Measurements from ENCODE around the gene HTT.
A peak's percentile ranks its signal among the peaks of the same experiment; 100 is the strongest.

HTT gene

DNA sequence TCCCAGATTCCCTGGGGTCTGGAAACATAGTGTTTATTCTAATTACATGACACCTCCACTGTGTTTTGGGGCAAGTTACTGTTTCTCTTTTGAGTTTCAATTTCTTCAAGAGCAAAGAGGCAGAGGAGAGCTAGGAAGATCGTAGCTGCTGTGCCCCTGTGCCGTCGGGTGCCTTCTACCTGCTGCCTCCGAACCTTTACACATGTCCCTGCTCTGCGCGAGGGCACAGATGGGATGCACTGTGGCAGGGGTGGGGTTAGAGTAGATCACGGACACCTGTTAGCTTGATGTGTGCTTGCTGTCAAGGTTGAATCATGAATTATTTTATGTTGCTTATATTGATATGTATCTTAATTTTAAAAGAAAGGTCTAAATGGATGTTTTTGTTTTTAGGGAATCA lies 103.4 kb downstream of the HTT start:
- no peak for DNase-seq

- no peak for DNase-seq
These were observed 103.9 kb downstream of the HTT start for GRCh38 chr4:3178351-3178750.

DNA sequence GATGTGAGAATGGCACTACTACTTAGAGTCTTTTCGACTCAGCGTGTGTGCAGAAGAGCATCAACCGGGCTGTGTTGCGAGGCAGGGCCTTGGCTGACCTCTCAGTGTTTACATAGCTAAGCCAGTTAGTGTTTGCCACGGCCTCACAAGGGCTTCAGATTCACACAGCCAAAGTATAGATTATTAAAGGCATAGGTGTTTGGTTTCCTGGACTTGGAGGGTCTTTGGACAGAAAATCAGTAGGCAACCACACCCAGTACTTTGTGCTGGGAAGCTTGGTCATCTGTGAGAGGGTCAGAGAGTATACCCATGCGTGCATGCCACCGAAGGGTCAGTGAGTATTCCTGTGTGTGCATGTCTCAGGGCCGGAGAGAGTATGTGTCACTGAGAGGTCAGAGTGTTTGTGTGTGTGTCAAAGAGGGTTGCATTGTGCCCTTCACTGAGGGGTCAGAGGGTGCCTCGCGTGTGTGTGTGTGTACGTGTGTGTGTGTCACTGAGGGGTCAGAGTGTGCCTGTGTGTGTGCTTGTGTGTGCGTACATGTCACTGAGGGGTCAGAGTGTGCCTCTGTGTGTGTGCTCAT lies 104.7 kb downstream of the HTT start:
- no peak for DNase-seq

DNA sequence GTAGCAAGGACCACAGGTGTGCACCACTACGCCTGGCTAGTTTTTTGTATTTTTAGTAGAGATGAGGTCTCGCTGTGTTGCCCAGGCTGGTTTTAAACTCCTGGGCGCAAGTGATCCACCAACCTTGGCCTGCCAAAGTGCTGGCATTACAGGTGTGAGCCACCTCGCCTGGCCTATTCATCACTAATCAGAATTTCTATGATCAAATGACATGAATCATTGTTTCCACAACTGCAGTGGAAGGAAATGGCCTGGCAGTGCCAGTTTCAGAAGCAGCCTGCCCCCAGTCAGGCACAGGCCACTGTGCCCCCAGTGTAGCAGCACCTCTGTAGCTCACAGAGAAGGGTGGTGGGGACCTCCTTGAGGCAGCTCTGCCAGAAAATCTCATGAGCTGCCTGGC lies 108.5 kb downstream of the HTT start:
- no peak for DNase-seq

GRCh38 chr4:3184725-3185124 lies 110.2 kb downstream of the HTT start:
- no peak for DNase-seq

DNA sequence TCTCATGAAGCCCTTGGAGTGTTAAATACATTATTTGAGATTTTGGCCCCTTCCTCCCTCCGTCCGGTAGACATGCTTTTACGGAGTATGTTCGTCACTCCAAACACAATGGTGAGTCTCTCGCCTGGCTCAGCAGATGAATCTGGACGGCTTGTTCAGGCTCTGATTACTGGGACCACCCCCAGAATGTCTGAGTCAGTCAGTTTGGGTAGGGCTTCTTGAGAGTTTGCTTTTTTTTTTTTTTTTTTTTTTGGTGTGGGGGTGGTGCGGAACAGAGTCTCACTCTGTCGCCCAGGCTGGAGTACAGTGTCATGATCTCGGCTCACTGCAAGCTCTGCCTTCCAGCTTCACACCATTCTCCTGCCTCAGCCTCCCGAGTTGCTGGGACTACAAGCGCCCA lies 112.1 kb downstream of the HTT start:
- no peak for DNase-seq

DNA sequence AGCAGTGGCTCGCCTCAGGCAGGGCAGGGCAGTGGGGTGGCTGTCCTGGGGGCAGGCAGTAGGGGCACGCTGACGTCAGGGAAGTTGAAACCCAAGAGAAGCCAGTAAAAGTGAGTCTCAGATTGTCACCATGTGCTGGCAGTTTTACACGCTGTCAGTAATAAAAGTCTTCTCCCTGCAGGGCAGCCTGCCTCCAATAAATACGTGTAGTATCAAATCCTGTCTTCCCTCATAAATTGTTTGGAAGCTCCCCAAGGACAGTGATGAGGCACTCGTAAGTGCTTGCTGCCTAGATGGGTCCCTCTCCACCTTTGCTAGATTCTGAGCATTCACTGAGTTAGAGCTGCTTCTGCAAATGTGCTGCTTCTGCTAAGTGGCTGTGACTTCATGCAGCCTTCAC lies 113.6 kb downstream of the HTT start:
- no peak for DNase-seq

DNA sequence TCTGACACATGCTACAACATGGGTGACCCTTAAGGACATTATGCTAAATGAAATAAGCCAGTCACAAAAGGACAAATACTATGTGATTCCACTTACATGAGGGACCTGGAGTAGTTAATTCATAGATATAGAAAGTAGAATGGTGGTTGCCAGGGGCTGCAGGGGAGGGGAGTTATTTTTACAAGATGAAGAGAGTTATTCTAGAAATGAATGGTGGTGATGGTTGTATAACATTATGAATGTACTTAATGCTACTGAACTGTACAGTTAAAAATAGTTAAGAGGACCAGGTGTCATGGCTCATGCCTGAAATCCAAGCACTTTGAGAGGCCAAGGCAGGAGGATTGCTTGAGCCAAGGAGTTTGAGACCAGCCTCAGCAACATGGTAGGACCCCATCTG lies 115.0 kb downstream of the HTT start:
- no peak for DNase-seq

GRCh38 chr4:3190549-3190948 lies 116.1 kb downstream of the HTT start:
- no peak for DNase-seq

DNA sequence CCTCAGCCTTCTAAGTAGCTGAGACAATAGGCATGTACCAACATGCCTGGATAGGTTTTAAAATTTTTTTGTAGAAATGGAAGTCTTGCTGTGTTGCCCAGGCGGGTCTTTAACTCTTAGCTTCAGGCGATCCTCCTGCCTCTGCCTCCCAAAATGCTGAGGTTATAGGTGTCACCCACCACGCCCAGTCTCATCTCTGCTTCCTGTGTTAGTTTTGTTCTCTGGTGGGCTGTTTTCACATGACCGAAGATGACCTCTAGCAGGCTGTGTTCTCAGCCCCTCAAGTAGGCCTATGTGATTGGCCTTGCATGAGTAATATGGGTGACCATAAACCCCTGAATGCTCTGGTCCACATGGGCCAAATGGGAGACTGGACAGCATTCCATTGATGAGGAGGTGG lies 117.7 kb downstream of the HTT start:
- DNase-seq = no peak

DNA sequence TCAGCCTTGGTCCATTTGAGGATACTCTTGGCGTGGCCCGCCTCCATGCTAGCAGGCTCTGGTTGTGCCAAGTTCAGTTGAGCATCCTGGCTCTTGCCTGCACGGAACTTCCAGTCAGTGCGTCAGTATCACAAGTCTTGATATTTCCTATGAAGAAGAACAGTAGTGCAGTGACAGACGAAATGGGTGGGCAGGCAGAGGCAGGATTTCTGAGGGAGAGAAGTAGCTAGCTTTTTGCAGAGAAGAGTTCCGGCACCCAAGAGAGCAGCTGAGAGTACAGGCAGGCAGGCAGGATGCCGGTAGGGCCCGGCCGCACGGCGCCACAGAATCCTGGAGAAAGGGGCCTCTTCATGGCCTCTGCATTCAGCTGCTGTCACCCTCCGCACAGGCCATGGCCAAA lies 118.3 kb downstream of the HTT start:
- no peak for DNase-seq

GRCh38 chr4:3193531-3194203 lies 119.2 kb downstream of the HTT start:
- peak; percentile 53 for DNase-seq

DNA sequence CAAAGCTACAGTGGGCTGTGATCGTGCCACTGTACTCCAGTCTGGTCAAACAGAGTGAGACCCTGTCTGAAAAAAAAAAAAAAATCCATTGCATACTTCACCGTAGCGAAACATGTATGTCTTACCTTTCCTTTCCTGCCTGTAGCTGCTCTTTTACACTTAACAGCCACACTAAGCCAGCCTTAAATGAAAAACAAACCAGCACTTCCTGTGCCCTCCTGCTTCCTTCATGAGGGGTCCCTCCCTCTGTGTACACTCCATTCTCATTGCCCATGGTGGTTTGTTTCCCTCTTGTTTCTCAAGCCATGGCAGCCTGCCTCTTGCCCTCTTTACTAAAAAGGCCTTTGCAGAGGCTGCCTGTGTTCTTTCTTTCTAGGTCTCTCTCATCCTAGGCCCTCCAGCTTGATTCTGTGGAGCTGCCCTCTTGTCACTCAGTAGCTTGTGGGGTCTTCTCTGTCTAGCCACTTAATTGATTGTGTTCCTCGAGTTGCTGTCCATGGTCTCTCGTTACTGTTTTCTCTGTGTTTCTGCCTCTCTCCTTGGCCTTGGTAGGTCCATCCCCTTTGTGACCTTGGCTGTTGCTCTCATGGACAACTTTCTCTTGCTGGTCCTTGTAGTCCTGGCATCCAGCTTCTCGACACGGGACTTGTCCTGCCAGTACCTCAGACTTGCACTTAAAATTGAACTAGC lies 122.3 kb downstream of the HTT start:
- DNase-seq = no peak

- DNase-seq = no peak
These were observed 123.1 kb downstream of the HTT start for GRCh38 chr4:3197366-3198105.

DNA sequence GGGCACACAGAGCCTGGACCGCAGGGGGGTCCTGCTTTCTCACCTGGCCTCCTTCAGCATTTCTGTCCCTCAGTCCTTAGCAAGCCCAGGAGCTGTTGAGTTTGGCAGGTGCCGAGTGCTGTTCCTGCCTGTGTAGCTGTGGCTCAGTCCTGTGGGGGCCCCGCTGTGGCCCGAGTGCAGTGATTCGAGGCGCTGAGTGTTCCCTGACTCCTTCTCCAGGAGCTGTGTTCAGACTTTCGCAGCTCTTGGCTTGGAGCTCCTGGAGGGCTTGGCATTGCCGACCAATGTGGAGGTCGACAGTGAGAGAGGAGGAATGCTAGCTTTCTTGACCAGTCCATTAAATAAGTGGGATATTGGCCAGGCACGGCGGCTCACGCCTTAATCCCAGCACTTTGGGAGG lies 124.4 kb downstream of the HTT start:
- no peak for DNase-seq

DNA sequence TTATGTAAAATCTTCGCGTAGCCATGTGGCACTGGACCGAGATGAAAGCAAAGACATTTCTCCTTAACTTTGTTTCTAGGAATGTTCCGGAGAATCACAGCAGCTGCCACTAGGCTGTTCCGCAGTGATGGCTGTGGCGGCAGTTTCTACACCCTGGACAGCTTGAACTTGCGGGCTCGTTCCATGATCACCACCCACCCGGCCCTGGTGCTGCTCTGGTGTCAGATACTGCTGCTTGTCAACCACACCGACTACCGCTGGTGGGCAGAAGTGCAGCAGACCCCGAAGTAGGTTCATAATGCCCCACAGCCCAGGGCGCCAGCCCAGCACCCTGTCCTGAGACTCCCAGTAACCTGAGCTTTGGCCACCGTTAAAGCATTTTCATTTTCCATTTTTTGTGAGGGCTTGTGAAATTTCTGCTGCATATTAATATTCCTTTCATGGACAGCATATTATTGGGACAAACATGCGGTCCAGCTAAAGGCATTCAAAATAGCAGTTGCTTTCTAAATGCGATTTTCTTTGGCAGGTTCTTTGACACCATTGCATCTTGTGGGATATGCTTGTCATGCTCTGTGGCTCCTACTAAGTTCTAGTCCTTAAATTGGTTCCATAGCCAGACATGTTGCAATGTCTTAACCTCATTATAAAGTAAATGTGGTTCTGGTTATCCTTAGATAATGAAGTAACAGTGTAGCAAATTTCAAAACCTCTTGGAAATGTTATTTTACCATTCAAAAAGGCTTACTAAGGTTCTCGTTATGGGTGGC lies 125.4 kb downstream of the HTT start:
- no peak for DNase-seq

DNA sequence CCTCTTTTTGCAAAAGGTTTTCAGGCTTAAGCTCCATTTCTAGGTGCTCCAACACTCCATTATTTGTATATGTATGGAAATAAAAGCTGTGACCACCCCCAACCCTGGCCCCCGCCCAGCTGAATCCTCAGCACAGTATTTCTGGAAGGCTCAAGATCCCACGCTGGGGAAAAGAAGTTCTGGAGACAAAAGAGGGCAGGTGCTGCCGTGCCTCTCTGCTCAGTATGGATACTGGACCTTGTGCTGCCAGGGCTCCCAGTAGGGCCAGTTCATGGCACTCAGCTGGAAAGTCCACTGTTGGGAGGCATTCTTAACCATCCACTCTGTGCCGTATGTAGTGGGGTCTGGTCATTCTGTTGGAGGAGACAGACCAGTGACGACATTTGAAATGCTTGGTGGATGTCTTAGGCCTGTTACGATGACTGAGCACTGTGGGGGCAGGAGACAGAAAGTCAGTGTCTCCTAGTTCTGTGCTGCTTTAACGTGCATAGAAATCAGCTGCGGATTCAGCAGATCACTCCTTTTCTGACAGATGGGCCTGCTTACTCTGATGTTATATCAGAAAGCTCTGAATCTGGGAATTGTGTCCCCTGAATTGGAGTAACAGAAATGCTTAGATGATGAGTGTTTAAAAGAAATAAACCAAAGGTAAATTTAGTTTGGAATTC lies 126.1 kb downstream of the HTT start:
- no peak for DNase-seq

DNA sequence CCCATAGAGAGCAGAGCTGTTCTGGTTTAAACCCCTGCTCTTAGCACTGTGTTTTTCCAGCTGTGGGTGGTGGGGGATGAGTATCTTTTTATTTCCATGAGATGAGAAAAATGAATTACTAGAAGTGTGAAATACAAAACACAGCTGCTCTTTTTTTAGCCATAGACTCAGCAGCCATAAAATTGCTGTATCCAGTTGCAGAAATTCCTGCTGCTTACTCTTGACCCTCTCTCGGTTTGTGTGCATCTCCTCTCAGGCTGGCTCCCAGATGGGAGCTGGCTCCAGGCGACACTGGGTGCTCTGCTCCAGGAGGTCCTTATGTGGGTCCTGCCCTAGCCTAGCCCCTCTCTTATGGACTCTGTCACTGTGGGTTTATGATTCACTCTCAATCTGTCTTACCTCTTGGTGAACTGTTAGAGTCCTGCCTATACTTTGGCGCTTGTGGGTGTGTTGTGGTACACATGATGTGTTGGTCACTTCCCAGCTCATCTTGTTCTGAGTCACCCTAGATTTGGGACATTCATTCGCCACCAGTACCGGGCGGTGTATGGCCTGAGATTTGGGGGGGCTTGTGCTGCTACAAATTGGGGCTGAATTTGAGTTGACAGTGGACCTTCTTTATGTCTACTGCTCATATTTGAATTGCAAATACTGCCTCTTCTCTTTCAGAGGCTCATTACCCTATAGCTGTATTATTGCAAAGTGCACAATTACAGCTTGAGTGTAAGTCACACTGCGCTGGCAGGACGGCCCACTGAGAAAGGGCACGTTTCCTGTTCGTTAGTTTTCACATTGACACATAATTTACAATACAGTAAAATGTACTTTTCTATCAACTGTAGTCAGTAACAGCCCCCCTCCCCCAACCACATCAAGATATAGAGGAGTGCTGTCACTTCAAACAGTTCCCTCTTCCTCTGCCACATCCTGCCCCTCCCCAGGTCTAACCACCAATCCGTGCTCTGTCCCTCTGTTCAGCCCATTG lies 127.5 kb downstream of the HTT start:
- peak; percentile 79 for DNase-seq

DNA sequence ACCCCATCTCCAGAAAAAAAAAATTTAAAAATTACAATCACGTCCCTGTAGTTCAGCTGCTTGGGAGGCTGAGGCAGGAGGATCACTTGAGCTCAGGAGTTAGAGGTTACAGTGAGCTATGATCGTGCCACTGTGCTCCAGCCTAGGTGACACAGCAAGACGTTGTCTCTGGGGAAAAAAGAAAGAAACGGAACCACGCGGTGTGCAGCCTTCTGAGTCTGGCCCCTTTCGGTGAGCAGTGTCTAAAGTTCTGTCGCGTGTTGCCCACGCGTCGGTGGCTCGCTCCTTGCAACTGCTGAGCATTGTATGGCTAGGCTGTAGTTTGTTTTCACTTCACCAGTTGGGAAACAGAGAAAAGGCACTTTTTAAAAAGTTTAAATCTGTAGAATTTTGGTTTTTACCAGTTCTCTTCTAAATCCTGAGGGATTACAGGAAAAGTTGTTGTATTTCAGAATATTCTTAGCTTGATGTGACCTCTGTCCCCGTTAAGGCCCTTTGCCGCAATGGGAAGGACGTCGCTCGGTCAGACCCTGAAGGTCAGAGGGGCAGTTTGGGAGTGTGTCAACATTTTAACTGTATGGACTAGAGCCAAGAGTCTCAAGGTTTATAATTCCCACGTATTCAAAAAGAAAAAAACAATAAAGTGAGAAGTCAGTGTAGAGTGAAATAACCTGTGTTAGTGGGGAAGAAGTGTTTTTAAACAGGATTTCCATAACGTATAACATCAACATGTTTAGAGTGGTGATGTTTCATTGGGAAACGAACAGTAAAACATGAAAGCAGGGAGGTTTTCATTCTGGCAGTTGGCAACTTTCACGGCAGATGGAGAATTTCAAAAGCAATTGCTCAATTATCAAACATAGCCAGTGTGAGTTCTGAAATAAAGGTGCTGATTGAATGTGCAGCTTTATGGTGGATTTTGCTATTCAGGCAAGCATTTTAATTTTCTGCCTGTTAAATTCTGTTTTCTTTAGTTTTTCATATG lies 128.6 kb downstream of the HTT start:
- no peak for DNase-seq

DNA sequence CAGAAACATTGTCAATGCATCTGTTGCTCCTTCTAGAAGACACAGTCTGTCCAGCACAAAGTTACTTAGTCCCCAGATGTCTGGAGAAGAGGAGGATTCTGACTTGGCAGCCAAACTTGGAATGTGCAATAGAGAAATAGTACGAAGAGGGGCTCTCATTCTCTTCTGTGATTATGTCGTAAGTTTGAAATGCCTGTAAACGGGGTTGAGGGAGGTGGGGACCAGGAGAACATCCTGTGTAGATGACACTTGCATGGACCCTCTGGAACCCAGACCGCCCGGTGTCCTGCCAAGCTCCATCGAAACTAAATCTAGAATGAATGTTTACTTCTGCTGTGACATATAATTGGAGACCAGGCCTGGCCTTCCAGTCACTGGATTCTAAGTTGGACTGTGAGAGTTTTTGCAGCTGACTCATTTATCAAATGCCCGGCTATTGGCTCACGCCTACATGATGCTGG lies 129.5 kb downstream of the HTT start:
- DNase-seq = no peak
